Stimulated activated CD8-positive, alpha-beta memory T cell treated with anti-CD3 and anti-CD28 coated beads, Interleukin-7, amount 100 ng/mL, for 48 hours (primary cell): Measurements from ENCODE around the gene LGALSL.

Experiments
- DNase-seq, 2 donors: peaks; one replicate each; pipeline ENCODE4 v3.0.0-alpha.2; 2020; ENCODE audit warnings: low read depth in 1 of 2; ENCODE audit errors: extremely low read depth in 1 of 2

Gene LGALSL

DNA sequence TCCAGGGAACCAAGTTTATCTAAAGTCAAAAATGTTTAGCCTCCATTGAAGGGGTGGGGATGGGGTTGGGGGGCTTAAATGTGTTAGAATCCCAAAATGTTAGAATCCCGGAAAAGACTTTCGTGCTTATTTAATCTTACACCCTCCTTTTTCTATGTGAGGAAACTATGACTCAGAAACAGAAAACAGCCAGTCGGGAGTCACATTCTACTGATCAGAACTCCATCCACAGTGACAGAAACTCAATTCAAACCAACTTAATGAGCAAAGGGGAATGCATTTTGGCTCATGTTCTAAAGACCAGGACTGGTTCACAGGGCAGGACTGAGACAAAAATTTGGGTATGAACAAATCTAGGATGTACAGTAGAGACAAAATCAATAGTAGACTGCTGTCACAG is 38.3 kb downstream of the LGALSL start:
- DNase-seq, result no peak

DNA sequence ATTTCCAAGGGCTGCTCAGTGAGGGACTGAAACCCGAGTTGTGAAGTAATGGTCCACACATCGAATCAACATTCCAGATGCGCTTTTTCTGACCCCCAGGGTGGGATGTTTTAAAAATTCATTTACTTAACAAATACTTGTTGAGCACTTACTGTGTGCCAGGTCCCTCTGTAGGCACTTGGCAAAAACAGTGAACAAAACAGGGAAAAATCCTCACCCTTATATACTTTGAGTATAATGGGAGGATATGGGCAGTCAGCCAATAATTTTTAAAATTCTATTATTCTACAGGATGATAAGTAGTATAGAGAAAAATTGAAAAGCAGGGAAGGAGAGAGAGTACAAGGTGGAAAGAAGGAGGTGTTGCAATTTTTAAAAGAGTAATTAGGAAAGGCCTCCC is 38.9 kb downstream of the LGALSL start:
- no peak for DNase-seq

DNA sequence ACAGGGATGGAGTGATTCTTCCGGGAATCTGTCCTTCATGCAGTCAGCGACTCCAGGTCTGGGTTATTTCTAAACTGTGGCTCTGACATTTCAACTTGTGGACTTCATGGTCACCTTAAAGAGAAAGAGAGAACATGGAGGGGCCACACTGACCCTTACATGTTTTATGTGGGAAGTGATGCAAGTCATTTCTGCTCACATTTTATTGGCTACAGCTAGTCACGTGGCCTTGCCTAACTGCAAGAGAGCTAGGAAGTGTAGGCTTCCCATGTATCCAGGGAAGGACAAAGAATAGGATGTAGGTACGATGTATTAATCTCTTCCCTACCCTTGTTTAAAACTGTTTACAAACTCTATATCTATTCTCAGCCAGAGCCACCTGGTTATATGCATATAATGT is 39.8 kb downstream of the LGALSL start:
- DNase-seq, result no peak

DNA sequence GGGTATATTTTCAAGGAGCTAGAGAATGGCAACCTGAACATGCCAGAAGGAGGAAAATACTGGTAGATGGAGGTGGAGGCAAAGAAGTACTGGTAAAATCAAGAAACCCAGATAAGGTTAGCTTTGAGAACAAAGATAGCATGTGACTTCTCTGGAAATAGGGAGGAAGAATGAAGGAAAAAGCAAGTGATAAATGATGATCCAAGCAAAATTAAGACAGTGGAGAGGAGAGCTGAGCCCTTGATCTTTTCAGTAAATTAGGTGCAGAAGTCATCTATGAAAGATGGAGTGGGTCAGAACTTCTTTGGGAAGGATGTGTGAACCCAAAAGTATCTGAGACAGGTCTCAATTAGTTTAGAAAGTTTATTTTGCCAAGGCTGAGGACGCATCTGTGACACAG is 44.5 kb downstream of the LGALSL start:
- DNase-seq, result no peak

DNA sequence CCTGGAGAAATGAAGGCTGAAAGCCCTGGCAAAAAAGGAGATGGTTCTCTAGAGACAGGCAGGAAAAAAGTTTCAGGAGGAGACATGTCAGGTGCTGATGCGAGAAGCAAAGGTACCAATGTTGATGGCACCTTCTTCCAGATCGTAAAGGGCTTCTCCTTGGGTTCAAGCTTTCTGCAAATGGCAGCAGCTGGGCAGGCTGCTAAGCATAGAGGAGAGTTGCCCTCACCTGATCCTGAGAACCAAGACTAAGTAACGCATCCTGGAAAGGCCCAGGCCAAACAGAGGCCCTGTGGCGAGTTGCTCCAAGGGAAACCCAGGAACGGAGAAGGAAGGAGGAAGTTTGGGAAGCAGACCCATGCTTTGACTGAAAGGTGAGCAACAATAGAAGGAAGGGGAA is 46.6 kb downstream of the LGALSL start:
- DNase-seq, result no peak

DNA sequence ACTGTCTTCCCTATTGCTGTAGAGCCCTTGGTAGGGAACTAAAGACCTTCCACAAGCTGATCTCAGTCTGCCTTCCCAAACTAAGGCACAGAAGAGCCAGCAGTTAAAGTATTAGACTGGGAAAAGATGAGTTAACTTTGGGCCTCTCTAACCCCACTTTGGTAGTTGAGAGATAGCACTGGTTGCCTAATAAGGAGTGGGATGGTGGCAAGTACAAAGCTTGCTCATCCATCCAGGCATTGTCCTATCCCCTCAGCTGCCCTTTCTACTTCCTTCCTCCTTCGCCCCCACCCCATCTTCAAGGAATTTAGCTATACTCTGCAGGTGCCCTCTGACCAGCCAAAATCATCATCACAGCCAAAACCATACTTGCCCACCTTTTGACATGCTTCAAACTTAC is 48.0 kb downstream of the LGALSL start:
- DNase-seq, result no peak

DNA sequence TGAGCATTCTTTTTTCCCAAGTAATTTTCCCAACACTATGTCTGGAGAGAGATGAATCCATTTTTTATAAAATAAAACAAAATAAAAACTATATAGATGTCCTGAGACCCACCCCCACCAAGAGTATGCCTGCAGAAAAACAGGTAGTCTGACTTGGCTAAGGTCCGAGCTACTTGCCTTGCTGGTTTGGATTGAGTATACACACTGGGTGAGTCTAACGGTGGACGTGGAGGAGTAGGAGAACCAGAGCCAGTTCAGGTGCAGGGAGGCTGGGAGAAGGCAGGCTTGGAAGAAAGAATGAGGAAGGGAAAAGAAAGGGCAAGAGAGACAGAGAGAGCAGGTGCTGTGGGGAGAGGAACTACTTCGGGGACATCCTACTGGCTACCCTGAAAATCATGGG is 48.9 kb downstream of the LGALSL start:
- no peak for DNase-seq

DNA sequence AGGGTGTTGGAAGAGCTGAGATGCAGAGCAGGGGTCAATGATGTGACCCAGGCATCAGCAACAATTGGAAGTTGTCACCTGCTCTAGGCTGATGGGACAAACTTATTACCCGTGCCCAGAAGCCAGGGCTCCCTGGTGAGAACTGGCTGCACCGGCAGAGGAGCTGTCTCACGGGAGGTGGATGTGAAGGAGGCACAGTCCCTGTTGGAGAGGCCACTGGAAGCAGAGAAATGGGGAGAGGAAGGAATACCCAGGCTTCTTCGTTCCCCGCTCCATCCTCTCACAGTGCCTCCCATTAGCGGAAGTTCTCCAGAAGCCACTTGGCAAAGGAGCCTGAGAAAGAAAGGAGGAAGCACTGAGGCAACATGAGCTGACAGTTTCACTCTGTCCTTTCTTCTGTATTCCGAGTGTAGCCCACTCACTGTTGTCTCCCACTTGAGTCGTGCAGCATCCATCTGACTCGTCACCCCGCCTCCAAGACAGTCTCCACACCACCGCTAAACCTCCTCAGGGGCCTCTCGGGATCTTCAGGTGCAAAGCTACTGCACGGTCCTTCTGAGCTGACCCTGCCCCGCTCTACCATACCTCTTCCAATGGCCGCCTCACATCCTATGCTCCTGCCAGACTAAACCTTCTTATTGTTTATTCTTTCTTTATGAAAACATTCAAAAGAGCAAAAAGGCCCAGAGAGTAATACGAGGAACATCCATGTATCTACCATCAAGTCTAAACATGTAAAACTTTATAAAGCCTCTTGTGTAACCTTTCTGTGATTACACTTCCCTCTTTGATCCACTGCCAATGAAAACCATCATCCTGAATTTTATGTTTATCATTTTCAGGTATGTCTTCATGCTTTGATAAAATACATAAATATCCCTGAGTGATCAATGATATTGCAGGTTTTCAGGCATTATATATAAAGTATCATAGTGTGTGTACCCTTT is 51.1 kb downstream of the LGALSL start:
- no peak for DNase-seq

DNA sequence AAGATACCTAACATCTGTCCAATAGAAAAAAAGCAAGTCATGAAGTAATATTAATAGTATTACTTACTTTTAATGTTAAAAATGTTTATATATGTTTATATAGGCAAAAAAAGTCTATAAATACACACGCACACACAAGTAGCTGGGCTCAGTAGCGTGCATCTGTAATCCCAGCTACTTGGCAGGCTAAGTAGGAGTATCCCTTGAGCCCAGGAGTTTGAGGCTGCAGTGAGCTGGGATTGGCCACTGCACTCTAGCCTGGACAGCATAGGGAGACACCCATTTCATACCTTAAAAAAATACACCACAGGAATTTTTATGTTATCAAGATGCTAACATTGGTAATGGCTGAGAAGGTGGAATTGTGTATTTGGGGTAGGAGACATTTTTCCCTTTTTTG is 52.7 kb downstream of the LGALSL start:
- DNase-seq, result no peak
